Left ventricle myocardium inferior (tissue), 1 donor: ENCODE measurements around the gene LHFPL4. TPM values are rescaled to one million over a fixed set of nuclear protein-coding genes. Genes with fewer than 3 reads are reported as not detected.
A peak's percentile ranks its signal among the peaks of the same experiment; 100 is the strongest.

Source experiments
- DNase-seq: peaks from one replicate; pipeline ENCODE4 v3.0.0-alpha.2; 2020
- H3K27ac ChIP-seq: fragments of 200-600 bp; replicated peaks from 2 replicates; pipeline ENCODE4 v1.8.0; 2021
- H3K27me3 ChIP-seq: fragments of 200-600 bp; 2 replicates; pipeline ENCODE4 v1.8.0; 2021; ENCODE audit warnings: low read depth
- H3K36me3 ChIP-seq: fragments of 200-600 bp; 2 replicates; pipeline ENCODE4 v1.8.0; 2021
- H3K4me1 ChIP-seq: fragments of 200-600 bp; 2 replicates; pipeline ENCODE4 v1.8.0; 2021
- H3K4me3 ChIP-seq: fragments of 200-600 bp; 2 replicates; pipeline ENCODE4 v1.8.0; 2021; ENCODE audit warnings: mild to moderate bottlenecking, moderate library complexity
- H3K9me3 ChIP-seq: fragments of 200-600 bp; replicated peaks from 2 replicates; pipeline ENCODE4 v1.8.0; 2021
- intact Hi-C: fragments of 100-400 bp; cut with micrococcal nuclease; formaldehyde crosslinking; loops from one replicate; pipeline ENCODE4 v1.11.0; 2022
- total RNA-seq: library from RNA; stranded (reverse); fragmentation: NEBNext Ultra II Directional; extraction: Animal tissue kit (Norgen Biotek cat#: 25700); gene quantifications from one replicate; pipeline ENCODE4 v1.2.1, GENCODE V29; 2021
- TF ChIP-seq, protein P1 (sequence below): fragments of 200-600 bp; IDR thresholded peaks from 2 replicates; pipeline ENCODE4 v1.8.0; 2021; ENCODE audit warnings: antibody characterized with exemption, mild to moderate bottlenecking, borderline replicate concordance
- donor health status: DM: no; HTN: yes; CAD: no; lungs with severe emphysema.

The LHFPL4 gene
- total RNA-seq, 1 donor from 2014 or later: not detected

DNA sequence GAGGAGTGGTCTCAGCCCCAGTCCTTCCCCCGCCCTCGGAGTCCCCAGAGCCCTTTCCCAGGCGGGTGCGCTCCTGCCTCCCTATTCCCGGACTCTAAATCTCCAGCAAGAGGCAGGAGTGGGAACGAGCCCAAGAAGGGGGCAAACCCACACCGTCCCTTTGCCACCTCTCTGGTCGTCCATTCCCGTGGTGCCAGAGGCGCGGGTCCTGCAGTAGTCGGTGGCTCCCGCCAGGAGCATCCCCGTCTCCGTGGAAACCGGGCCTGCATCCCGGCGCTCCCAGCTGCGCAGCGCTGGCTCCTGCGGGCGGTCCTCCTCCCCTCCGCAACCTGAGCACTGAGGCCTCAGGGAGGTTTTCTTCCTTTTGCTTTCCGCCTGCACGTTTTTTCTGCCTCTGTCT lies 44.8 kb downstream of the LHFPL4 start:
- TF ChIP-seq, protein P1, sequence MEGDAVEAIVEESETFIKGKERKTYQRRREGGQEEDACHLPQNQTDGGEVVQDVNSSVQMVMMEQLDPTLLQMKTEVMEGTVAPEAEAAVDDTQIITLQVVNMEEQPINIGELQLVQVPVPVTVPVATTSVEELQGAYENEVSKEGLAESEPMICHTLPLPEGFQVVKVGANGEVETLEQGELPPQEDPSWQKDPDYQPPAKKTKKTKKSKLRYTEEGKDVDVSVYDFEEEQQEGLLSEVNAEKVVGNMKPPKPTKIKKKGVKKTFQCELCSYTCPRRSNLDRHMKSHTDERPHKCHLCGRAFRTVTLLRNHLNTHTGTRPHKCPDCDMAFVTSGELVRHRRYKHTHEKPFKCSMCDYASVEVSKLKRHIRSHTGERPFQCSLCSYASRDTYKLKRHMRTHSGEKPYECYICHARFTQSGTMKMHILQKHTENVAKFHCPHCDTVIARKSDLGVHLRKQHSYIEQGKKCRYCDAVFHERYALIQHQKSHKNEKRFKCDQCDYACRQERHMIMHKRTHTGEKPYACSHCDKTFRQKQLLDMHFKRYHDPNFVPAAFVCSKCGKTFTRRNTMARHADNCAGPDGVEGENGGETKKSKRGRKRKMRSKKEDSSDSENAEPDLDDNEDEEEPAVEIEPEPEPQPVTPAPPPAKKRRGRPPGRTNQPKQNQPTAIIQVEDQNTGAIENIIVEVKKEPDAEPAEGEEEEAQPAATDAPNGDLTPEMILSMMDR: no peak
- no peak for DNase-seq
- H3K27me3 ChIP-seq: peaks cover 53% of the 10 kb centered on the region
- no peak overlapping the region for H3K27ac ChIP-seq
- no peaks in the 10 kb centered on the region for H3K4me1 ChIP-seq
- H3K9me3 ChIP-seq: no peaks in the 10 kb centered on the region
- H3K36me3 ChIP-seq: no peaks in the 10 kb centered on the region
- no peak overlapping the region for H3K4me3 ChIP-seq
- intact Hi-C loops: no loop called here

- peaks cover 53% of the 10 kb centered on the region for H3K27me3 ChIP-seq
Measured at GRCh38 chr3:9507586-9508578, 45.7 kb downstream of the LHFPL4 start.

DNA sequence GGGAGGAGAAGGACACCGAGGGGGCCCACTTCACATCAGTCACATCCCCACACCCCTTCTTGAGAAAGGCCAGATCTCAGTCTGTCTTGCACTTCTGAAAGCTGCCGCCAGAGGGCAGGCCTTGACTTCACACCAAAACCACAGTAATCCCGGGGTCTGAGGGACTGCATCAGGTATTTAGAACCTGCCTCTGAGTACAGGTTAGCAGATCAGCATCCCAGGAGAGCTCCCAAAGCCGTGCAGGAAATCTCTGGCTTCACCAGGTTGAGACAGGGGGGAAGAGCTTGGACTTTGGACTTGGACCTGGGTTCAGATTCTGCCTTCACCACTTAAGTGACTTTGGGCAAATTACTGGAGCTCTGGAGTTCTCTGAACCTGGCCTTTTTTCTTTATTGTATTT lies 50.3 kb downstream of the LHFPL4 start:
- H3K36me3 ChIP-seq: no peaks in the 10 kb centered on the region
- no peak overlapping the region for H3K4me3 ChIP-seq
- peak; percentile 68 for DNase-seq
- peaks cover 11% of the 10 kb centered on the region for H3K4me1 ChIP-seq
- H3K9me3 ChIP-seq: no peaks in the 10 kb centered on the region
- H3K27me3 ChIP-seq: peaks cover 50% of the 10 kb centered on the region
- intact Hi-C loops: no loop called here
- H3K27ac ChIP-seq: no peak overlapping the region
- TF ChIP-seq, protein P1: peak; percentile 89

More at GRCh38 chr3:9507586-9508578, 45.7 kb downstream of the LHFPL4 start:
- H3K36me3 ChIP-seq: no peaks in the 10 kb centered on the region
- TF ChIP-seq, protein P1: no peak
- DNase-seq: no peak
- H3K27ac ChIP-seq: no peak overlapping the region
- no peak overlapping the region for H3K4me3 ChIP-seq
- intact Hi-C loops: no loop called here
- H3K4me1 ChIP-seq: no peaks in the 10 kb centered on the region
- H3K9me3 ChIP-seq: no peaks in the 10 kb centered on the region

- DNase-seq: no peak
- Histone ChIP-seq H3K4me3 (no peak overlapping the region), H3K36me3 (no peaks in the 10 kb centered on the region), H3K27me3 (peaks cover 35% of the 10 kb centered on the region), H3K4me1 (peaks cover 11% of the 10 kb centered on the region), H3K27ac (no peak overlapping the region), H3K9me3 (no peaks in the 10 kb centered on the region)
- TF ChIP-seq, protein P1: no peak
- intact Hi-C loops: no loop called here
Measured at GRCh38 chr3:9501226-9501625, 52.4 kb downstream of the LHFPL4 start.

- DNase-seq: peak; percentile 53
- peak overlapping the region; percentile 22 for H3K4me3 ChIP-seq
- no peaks in the 10 kb centered on the region for H3K9me3 ChIP-seq
- intact Hi-C loops: no loop called here
- peaks cover 11% of the 10 kb centered on the region for H3K4me1 ChIP-seq
- peaks cover 35% of the 10 kb centered on the region for H3K27me3 ChIP-seq
- no peak overlapping the region for H3K27ac ChIP-seq
- no peaks in the 10 kb centered on the region for H3K36me3 ChIP-seq
- TF ChIP-seq, protein P1: peak; percentile 71
Measured at GRCh38 chr3:9500108-9501050, 53.2 kb downstream of the LHFPL4 start.
